ENCODE data around the gene PET117.
"Not testable (repeated sequence)": the region's sequence is repeated elsewhere in the genome, so short reads cannot be mapped to it uniquely, and the experiment has no call there.

The PET117 gene

GRCh38 chr20:18165553-18165952, 27.9 kb downstream of the PET117 start:
- no peak for FAIRE-seq

- no peak for FAIRE-seq
Measured at GRCh38 chr20:18166241-18166881, 28.7 kb downstream of the PET117 start.

GRCh38 chr20:18166950-18167349, 29.3 kb downstream of the PET117 start:
- FAIRE-seq: no peak

GRCh38 chr20:18172379-18172778, 34.7 kb downstream of the PET117 start:
- no peak for FAIRE-seq

DNA sequence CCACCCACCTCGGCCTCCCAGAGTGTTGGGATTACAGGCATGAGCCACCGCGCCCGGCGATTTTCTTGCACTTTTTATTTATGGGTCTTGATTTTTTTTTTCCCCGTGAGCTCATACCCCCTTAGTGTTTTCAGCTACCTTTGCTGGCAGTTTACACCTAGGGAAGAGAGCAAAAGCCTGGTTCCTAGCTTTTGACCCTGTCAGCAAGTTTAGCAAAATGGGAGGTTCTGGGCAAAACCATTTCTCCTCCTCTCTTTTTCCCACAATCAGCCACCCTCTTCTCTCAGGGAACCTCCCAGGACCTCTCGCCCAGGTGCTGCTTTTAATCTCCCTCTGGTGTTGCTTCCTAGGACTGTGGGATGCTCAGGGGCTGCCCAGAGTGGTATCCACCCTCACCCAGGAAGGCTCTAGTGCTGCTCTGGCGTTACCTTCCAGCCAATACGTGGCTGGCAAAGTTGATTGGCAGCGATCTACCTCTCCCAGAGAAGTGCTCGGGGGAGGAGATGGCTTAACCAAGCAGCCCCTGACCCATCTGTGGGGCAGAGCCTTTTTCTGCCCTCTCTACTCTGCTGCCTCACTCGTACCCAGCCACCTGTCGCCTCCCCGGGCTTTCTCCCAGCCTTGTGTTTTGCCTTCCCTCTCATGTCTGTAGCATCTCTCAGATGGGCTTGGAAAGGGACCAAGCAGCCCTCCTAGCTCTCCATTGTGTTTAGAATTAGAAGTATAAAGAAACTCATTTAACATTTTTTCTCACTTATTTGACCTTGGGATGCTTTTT, 37.4 kb downstream of the PET117 start:
- FAIRE-seq: no peak

DNA sequence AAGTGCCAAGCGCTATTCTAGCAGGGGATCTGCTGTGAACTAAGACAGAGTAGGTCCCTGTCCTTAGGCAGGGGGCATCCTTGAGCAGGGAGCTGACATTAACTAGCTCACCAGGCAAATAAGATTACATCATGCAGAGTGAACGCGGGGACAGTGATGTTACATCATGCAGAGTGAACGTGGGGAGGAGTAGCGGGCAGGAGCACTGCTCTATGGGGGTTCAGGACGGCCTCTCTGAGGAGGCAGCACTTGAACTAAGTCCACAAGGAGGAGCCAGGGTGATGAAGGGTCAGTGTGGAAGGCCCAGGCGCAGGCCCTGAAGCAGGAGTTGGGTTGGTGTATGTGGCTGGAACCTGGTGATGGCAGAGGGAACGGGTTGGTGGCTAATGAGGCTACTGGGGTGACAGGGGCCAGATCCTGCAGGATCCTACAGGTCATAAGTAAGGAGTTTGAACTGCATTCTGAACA, 38.7 kb downstream of the PET117 start:
- FAIRE-seq: no peak

GRCh38 chr20:18180366-18180765, 42.7 kb downstream of the PET117 start:
- FAIRE-seq: not testable (repeated sequence)

DNA sequence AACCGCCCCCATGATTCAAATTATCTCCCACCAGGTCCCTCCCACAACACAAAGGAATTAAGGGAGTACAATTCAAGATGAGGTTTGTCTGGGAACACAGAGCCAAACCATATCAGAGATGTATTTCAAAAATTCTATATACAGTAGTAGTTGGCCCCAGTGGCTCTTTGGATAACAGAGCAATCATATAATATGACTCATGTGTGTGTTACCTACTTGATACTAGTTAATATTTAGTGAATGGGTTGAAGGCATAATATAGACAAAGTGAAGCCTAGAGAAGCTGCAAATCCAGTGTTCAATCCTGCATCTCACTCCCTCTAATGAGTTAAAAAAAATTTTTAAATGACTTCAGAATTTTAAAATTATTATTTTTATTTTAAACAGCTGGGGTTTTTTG, 43.2 kb downstream of the PET117 start:
- FAIRE-seq: no peak

- no peak for FAIRE-seq
Measured at GRCh38 chr20:18187020-18187419, 49.4 kb downstream of the PET117 start.

DNA sequence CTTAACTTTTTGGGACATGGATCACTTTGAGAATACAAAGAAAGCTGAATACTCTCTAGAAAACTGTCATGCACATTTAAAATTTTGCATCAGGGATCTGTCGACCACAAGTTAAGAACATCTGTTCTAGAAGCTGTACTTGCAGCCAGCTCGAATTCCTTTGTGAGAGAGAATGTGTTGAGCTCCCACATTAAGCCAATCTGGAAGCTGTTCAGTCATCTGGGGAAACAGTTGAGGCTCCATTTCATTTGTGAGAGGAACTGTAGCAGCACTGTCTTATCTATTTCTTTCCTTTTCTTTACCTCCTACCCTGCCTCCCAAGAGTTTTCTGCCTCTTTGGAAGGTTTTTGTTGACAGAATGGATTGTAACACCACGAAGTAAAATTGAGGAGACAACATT, 50.8 kb downstream of the PET117 start:
- FAIRE-seq: no peak

DNA sequence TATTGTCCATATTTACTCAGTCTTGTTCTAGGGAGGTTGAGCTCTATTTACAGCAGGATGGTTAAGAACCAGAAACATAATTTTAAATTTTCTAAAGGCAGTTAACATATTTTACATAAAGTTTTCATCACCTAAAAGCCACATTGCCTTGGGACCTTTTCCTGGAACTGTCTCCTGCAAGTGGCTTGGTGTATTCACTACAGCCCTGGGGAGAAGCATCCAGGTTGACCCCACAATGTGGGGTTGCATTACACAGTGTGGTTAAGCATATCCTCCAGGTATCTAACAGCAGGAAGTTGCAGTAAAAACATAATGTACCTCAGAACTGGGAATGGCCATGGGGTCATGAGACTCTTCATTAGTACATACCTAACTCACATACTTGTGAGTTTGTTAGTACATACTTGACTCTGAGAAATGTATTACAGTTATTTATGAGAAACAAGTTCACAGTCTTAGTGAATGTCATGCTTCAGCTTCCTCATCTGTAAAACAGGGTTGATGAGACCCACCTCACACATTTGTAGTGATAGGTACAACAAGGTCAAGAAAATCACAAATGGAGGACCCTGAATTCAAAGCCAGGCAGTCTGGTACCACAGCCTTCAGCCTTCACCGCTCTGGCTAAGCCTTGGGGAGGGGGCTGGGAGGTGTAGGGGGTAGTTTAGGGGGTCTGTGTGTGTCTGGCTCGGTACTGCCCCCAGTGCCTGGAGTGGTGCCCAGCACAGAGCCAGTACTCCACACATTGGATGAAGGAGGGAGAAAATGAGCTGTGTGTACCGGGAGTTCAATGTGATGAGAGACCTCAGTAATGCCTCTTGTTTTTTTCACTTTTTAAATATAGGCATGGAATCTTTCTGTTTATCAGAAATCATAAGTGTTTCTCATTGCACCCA, 52.9 kb downstream of the PET117 start:
- FAIRE-seq: no peak

- FAIRE-seq: no peak
Measured at GRCh38 chr20:18191306-18191705, 53.6 kb downstream of the PET117 start.

Measured in A204.1 (cell line).